AG04449 (cell line): ENCODE measurements around the gene HLF.

ENCODE experiments used
- CTCF ChIA-PET: fragments of 350-600 bp; formaldehyde crosslinking; extraction: SDS; loops from one replicate; lab custom pipeline; 2021; ENCODE audit warnings: antibody characterized with exemption; lab: Yijun Ruan, JAX
- POLR2A ChIA-PET: fragments of 400-600, 350-600 bp; formaldehyde crosslinking; extraction: SDS; loops from one replicate; lab custom pipeline; 2020; ENCODE audit warnings: antibody characterized with exemption, inconsistent platforms; lab: Yijun Ruan, JAX
- DNase-seq: peaks from one replicate; pipeline ENCODE4 v3.0.0-alpha.2; 2010; ENCODE audit warnings: low read depth, low spot score
- H3K4me3 ChIP-seq: 2 replicates; pipeline ENCODE4 v1.5.1; 2011; ENCODE audit warnings: low read depth, mild to moderate bottlenecking, control low read depth, low read length
- TF ChIP-seq, protein P1 (sequence below): IDR thresholded peaks from one replicate; pipeline ENCODE4 v1.5.1; 2011; ENCODE audit warnings: mild to moderate bottlenecking, moderate library complexity, low read length, control low read depth, inconsistent platforms; ENCODE audit not compliant: insufficient read depth; ENCODE audit errors: missing control alignments

The HLF gene

DNA sequence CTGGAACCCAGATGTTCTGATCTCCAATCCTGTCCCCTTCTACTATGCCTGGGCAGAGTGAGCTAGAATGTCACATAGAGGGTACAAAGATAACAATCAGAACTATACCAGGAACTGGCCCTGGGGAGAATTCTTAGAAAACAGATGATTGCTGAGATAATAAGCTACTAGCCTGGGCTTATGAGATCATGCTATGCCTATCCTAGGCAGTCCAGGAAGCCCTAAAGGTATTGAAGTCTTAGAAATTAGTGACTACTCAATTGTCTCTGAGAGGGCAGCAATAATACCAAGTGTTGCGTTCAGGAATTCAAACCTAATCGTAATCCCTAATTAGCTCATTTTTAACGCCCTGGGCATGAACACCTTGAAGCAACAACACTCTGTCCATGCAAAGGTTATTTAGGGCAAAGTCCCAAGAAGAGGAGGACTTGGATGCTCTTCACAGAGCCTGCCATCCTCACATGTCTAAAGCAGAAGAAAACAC lies 79.8 kb downstream of the HLF start:
- no peak for DNase-seq
- TF ChIP-seq, protein P1, sequence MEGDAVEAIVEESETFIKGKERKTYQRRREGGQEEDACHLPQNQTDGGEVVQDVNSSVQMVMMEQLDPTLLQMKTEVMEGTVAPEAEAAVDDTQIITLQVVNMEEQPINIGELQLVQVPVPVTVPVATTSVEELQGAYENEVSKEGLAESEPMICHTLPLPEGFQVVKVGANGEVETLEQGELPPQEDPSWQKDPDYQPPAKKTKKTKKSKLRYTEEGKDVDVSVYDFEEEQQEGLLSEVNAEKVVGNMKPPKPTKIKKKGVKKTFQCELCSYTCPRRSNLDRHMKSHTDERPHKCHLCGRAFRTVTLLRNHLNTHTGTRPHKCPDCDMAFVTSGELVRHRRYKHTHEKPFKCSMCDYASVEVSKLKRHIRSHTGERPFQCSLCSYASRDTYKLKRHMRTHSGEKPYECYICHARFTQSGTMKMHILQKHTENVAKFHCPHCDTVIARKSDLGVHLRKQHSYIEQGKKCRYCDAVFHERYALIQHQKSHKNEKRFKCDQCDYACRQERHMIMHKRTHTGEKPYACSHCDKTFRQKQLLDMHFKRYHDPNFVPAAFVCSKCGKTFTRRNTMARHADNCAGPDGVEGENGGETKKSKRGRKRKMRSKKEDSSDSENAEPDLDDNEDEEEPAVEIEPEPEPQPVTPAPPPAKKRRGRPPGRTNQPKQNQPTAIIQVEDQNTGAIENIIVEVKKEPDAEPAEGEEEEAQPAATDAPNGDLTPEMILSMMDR, result no peak
- ChIA-PET CTCF (interaction anchor here (0.7 to 1.2 kb wide), 4 partner anchors 10 to 352 kb away, joined by 3 to 4 read pairs (median 4); no protein-coding TSS in a partner anchor), POLR2A (no interaction called here)
- H3K4me3 ChIP-seq, result no peak overlapping the region

DNA sequence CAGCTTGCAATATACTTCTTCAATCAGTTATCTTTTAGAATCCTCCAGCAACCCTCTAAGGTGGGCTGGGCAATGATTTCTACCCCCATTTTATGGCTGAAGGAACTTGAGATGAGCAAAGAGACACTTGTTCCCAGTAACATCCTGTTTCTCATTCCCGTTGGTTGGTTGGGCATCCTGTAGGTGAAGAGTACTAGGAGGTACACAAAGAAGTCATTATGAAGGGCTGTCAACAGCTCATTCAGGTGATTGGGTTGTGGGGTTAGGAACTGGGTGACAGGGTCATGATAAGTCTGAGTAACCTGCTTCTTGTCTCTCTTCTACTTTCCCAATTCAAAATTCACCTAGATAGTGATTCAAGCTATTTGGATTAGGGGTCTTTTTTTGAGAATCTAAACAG lies 80.4 kb downstream of the HLF start:
- CTCF ChIA-PET, result interaction anchor here (0.7 to 1.2 kb wide), 4 partner anchors 9 to 352 kb away, joined by 3 to 4 read pairs (median 4); no protein-coding TSS in a partner anchor
- POLR2A ChIA-PET, result no interaction called here

DNA sequence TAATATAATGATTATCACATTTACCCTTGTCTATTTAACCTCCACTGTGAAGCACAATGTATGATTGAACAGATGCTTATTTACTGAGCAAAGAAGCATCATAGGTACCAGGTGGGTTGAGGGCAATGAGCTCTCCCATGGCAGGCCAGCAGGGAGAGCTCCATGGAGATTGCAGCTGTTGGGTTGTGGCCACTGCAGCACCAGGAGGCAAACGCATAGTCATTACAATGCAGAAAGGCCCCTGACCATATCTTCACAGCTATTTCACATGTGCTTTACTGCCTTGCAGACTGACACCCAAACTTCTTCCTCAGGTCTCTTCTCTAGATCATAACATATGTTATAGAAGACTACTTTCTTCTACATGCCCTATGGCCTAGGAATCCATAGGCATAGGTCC lies 81.9 kb downstream of the HLF start:
- ChIA-PET CTCF (interaction anchor here (0.7 to 6.9 kb wide), 8 partner anchors 11 to 352 kb away, joined by 3 to 109 read pairs (median 10); no protein-coding TSS in a partner anchor), POLR2A (no interaction called here)
- no peak overlapping the region for H3K4me3 ChIP-seq
- TF ChIP-seq, protein P1, result no peak
- DNase-seq, result no peak

More for the DNA sequence above, 80.4 kb downstream of the HLF start:
- no peak for DNase-seq
- TF ChIP-seq, protein P1, result no peak
- no peak overlapping the region for H3K4me3 ChIP-seq

DNA sequence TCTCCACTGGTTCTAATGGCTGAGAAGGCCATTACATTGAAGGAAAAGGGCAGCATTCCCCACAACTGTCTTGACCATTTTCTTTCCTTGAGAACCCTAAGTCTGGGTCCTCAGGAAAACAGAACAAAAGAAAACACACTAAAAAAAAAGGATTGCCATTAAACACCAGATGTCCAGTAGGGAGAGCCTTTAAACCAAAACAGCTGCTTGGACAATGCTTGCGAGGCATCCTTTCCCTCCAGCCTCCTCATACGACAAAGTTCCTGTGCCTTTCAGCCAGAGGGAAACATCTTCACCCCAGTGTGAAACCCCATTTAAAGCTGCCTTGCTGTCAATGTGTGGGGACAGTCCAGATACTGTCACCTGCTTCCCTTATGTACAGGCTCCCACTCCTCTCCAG lies 82.6 kb downstream of the HLF start:
- TF ChIP-seq, protein P1, result no peak
- no peak for DNase-seq
- ChIA-PET CTCF (interaction anchor here (0.7 to 6.9 kb wide), 14 partner anchors 10 to 374 kb away, joined by 3 to 109 read pairs (median 5); no protein-coding TSS in a partner anchor), POLR2A (no interaction called here)
- no peak overlapping the region for H3K4me3 ChIP-seq

DNA sequence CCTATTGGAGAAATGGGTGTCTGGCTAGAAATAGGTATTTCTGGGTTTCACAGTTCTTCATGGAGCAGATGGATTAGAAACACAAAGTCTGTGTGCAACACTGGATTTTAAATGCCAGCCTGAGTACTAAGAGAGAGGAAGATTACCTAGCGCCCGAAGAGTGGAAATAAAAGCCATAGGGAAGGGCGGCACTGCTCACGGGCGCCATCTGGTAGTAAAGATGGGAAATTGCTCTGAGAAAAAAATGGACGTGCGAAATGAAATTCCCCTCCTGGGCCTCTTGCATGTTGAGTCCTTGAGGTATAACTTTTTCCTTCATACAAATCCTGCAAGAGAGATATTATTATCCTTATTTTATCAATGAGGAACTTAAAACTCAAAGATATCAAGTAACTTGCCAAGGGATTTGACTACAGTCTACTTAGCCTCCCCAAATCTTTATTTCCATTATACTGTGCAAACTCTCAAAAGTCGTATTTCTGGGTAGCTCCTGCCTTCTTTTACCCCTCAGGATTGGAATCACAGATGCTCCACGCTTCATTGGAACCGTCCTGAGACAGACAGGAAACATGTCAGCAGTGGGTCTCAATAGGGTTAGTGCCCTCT lies 84.1 kb downstream of the HLF start:
- CTCF ChIA-PET, result interaction anchor here (0.6 to 6.9 kb wide), 19 partner anchors 9 to 363 kb away, joined by 3 to 109 read pairs (median 4); no protein-coding TSS in a partner anchor
- TF ChIP-seq, protein P1, result peak; percentile 79
- POLR2A ChIA-PET, result no interaction called here
- no peak for DNase-seq
- no peak overlapping the region for H3K4me3 ChIP-seq

DNA sequence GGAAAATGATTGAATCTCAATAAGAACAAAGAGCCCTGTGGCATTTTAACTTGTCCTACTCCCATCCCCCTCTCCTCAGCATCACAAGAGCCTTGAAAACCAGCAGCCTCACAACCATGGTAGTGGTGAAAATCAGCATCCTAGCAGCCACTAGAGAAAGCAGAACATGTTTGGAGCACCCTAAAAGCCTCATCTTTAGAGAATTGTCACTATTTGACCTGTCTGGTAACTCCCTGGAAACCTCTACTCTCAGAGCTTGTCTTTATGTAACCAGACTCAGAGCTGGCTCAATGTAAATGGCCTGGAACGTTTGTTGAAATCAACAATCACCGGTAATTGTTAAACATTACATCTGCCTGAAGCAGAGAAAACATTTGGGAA lies 86.1 kb downstream of the HLF start:
- TF ChIP-seq, protein P1, result no peak
- DNase-seq, result no peak
- ChIA-PET POLR2A (no interaction called here), CTCF (interaction anchor here (1.2 to 6.9 kb wide), 3 partner anchors 56 to 357 kb away, joined by 3 to 109 read pairs (median 20); no protein-coding TSS in a partner anchor)
- no peak overlapping the region for H3K4me3 ChIP-seq
